B cell (primary cell): ENCODE results near the gene GALNT18. TPM values are rescaled to one million over a fixed set of nuclear protein-coding genes. Genes with fewer than 3 reads are reported as not detected.
"Not testable (repeated sequence)": the region's sequence is repeated elsewhere in the genome, so short reads cannot be mapped to it uniquely, and the experiment has no call there.

Source experiments
- ATAC-seq: fragments of 200-7000 bp; cut with Tn5 transposase; one replicate; pipeline ENCODE4 v1.10.0; 2021; ENCODE audit warnings: low read depth, mild to moderate bottlenecking, moderate number of reproducible peaks, moderate library complexity
- CTCF ChIA-PET: fragments of 350-600 bp; sonication (Branson Sonifier 250); formaldehyde crosslinking; loops from one replicate; lab custom pipeline; 2021; ENCODE audit warnings: antibody characterized with exemption, inconsistent platforms; lab: Charles Lee
- POLR2A ChIA-PET: fragments of 350-600 bp; sonication (Branson Sonifier 250); formaldehyde crosslinking; loops from one replicate; lab custom pipeline; 2021; ENCODE audit warnings: antibody characterized with exemption; lab: Charles Lee
- DNase-seq: peaks from one replicate; pipeline ENCODE4 v3.0.0; 2013
- H2AFZ ChIP-seq: 2 replicates; pipeline ENCODE4 v1.6.1; 2012; ENCODE audit warnings: mild to moderate bottlenecking, low read depth, low read length; ENCODE audit not compliant: insufficient read depth, poor library complexity, severe bottlenecking
- H3K27ac ChIP-seq, 2 donors: 1 replicate in 1 of 2; 2 replicates in 1 of 2; pipeline ENCODE4 v1.5.1; 2012 to 2013; ENCODE audit warnings: low read length in 2 of 2, mild to moderate bottlenecking in 2 of 2, moderate library complexity in 1 of 2
- H3K27me3 ChIP-seq, 4 experiments: fragments of 200-600 bp in 1 of 4; sonication (generic) in 1 of 4; replicated peaks in 1 of 4; 1 replicate in 2 of 4; 2 replicates in 2 of 4; pipeline versions ENCODE4 v1.6.1 to v1.7.0; 2013 to 2016; ENCODE audit warnings: low read length in 3 of 4, mild to moderate bottlenecking in 2 of 4, mixed read lengths in 1 of 4, moderate library complexity in 1 of 4; ENCODE audit not compliant: insufficient read depth in 4 of 4, control insufficient read depth in 3 of 4; ENCODE audit errors: control extremely low read depth in 1 of 4
- H3K36me3 ChIP-seq, 2 experiments: replicated peaks in 1 of 2; 1 replicate in 1 of 2; 2 replicates in 1 of 2; pipeline versions ENCODE4 v1.6.1 to v1.7.1; 2013; ENCODE audit warnings: low read length in 1 of 2; ENCODE audit not compliant: insufficient read depth in 2 of 2, control insufficient read depth in 1 of 2; ENCODE audit errors: control extremely low read depth in 1 of 2, extremely low read depth in 1 of 2
- H3K4me1 ChIP-seq, 2 donors: fragments of 200-600 bp in 1 of 2; sonication (generic) in 1 of 2; 1 replicate in 1 of 2; 2 replicates in 1 of 2; pipeline versions ENCODE4 v1.5.1 to v1.6.1; 2013 to 2017; ENCODE audit warnings: low read length in 2 of 2; ENCODE audit not compliant: control insufficient read depth in 2 of 2, insufficient read depth in 2 of 2
- H3K4me2 ChIP-seq: replicated peaks from 2 replicates; pipeline ENCODE3; 2012; ENCODE audit warnings: mild to moderate bottlenecking, low read depth, low read length; ENCODE audit not compliant: poor library complexity, severe bottlenecking
- H3K4me3 ChIP-seq, 5 experiments: fragments of 200-600 bp in 1 of 5; sonication (generic) in 1 of 5; 1 replicate in 3 of 5; 2 replicates in 2 of 5; pipeline versions ENCODE4 v1.5.1 to v1.7.0; 2011 to 2016; ENCODE audit warnings: low read length in 4 of 5, mild to moderate bottlenecking in 4 of 5, low read depth in 2 of 5, control low read depth in 1 of 5, moderate library complexity in 1 of 5; ENCODE audit not compliant: insufficient read depth in 1 of 5; ENCODE audit errors: control extremely low read depth in 1 of 5, extremely low read depth in 1 of 5
- H3K79me2 ChIP-seq: fragments of 200-600 bp; sonication (generic); one replicate; pipeline ENCODE4 v1.6.0; 2016; ENCODE audit warnings: low read length; ENCODE audit not compliant: control insufficient read depth, insufficient read depth
- H3K9ac ChIP-seq: fragments of 200-600 bp; sonication (generic); 2 replicates; pipeline ENCODE4 v1.6.1; 2017; ENCODE audit warnings: mild to moderate bottlenecking, low read length, moderate library complexity
- H3K9me3 ChIP-seq, 3 donors: one replicate each; pipeline versions ENCODE4 v1.6.1 to v1.7.1; 2013; ENCODE audit warnings: low read length in 2 of 3; ENCODE audit not compliant: control insufficient read depth in 2 of 3, insufficient read depth in 1 of 3; ENCODE audit errors: control extremely low read depth in 1 of 3
- H4K20me1 ChIP-seq: 2 replicates; pipeline ENCODE4 v1.6.0; 2012; ENCODE audit warnings: mild to moderate bottlenecking, low read length; ENCODE audit not compliant: insufficient read depth, control insufficient read depth, poor library complexity, severe bottlenecking
- H3K27ac Mint-ChIP-seq: one replicate; pipeline ENCODE4 v1.8.0; 2021; ENCODE audit warnings: mixed read lengths
- H3K27me3 Mint-ChIP-seq: one replicate; pipeline ENCODE4 v1.8.0; 2021; ENCODE audit warnings: mixed read lengths
- H3K4me1 Mint-ChIP-seq: one replicate; pipeline ENCODE4 v1.8.0; 2021; ENCODE audit warnings: mixed read lengths
- H3K4me3 Mint-ChIP-seq: one replicate; pipeline ENCODE4 v1.8.0; 2021; ENCODE audit warnings: mixed read lengths
- H3K9me3 Mint-ChIP-seq: one replicate; pipeline ENCODE4 v1.8.0; 2022; ENCODE audit warnings: mixed read lengths; ENCODE audit not compliant: insufficient read depth
- CTCF ChIP-seq: fragments of 200-600 bp; IDR thresholded peaks from one replicate; pipeline ENCODE4 v1.8.0; 2022; ENCODE audit warnings: antibody characterized with exemption, mild to moderate bottlenecking
- EZH2 ChIP-seq: IDR thresholded peaks from 2 replicates; pipeline ENCODE4 v1.6.1; 2012; ENCODE audit warnings: borderline replicate concordance, low read depth, mild to moderate bottlenecking, moderate library complexity, low read length; ENCODE audit not compliant: insufficient read depth, poor library complexity, severe bottlenecking
- WGBS: methylation state at CpG from one replicate; pipeline ENCODE4 v1.1.5; 2013; ENCODE audit warnings: missing lambda C conversion rate; ENCODE audit not compliant: insufficient coverage; 5-methylcytosine and 5-hydroxymethylcytosine counted together
- intact Hi-C: fragments of 100-400 bp; cut with micrococcal nuclease; formaldehyde crosslinking; loops from one replicate; pipeline ENCODE4 v1.10.0; 2022
- polyA plus RNA-seq: library from polyadenylated mRNA; depleted of rRNA; stranded (reverse); fragments of >200 nt; gene quantifications from 2 replicates; pipeline ENCODE4 v1.2.3, GENCODE V29; 2012
- total RNA-seq, 2 donors: library from RNA; stranded (reverse); fragments of 120-200 nt in 1 of 2; gene quantifications; 1 replicate in 1 of 2; 2 replicates in 1 of 2; pipeline versions ENCODE4 v1.2.3 to v1.2.4, GENCODE V29; 2013 to 2022

Gene GALNT18
- total and polyA plus RNA-seq, 2 donors (not counting 1 experiment from before 2014, with no cell fraction given), result not detected

- Histone ChIP-seq H3K9me3 (no peaks in the 10 kb centered on the region), H3K36me3 (no peaks in the 10 kb centered on the region), H3K4me2 (no peak overlapping the region), H3K4me1 (no peaks in the 10 kb centered on the region), H3K4me3 (no peak overlapping the region), H3K79me2 (no peaks in the 10 kb centered on the region), H3K9ac (no peak overlapping the region), H3K27ac (no peak overlapping the region), H4K20me1 (no peaks in the 10 kb centered on the region), H2AFZ (no peak overlapping the region), H3K27me3 (peaks cover 0 to 3% (median 2%) of the 10 kb centered on the region in 4 experiments)
- no peak overlapping the region for H3K4me3 Mint-ChIP-seq
- peaks cover 18% of the 10 kb centered on the region for H3K27me3 Mint-ChIP-seq
- H3K27ac Mint-ChIP-seq, result no peak overlapping the region
- WGBS, result 81% methylated on average over 9 of the region's 9 CpGs
- ChIA-PET POLR2A (no interaction called here), CTCF (no interaction called here)
- ATAC-seq (no peak), DNase-seq (no peak)
- TF ChIP-seq CTCF (no peak), EZH2 (no peak)
- intact Hi-C loops, result no loop called here
- no peaks in the 10 kb centered on the region for H3K4me1 Mint-ChIP-seq
- H3K9me3 Mint-ChIP-seq, result no peaks in the 10 kb centered on the region
Measured at GRCh38 chr11:11356842-11357241, 265.0 kb downstream of the GALNT18 start.

GRCh38 chr11:11352878-11353277 lies 268.9 kb downstream of the GALNT18 start, which contains the start of gene CSNK2A3:
Gene CSNK2A3, minus strand, starts transcription at chr11:11353250. Its CDS starts 131 bp downstream, at chr11:11353119.
- ATAC-seq, H3K9me3 ChIP-seq, H3K4me3 Mint-ChIP-seq, H3K27ac Mint-ChIP-seq, H3K9ac ChIP-seq, H3K9me3 Mint-ChIP-seq, intact Hi-C loops, H3K79me2 ChIP-seq, H3K27me3 ChIP-seq, H3K4me3 ChIP-seq, CTCF ChIA-PET, DNase-seq, H3K27ac ChIP-seq, H4K20me1 ChIP-seq, H3K4me2 ChIP-seq, H3K4me1 ChIP-seq, H2AFZ ChIP-seq, H3K36me3 ChIP-seq, POLR2A ChIA-PET, H3K4me1 Mint-ChIP-seq: not testable (repeated sequence)
- 93% methylated on average over 3 of the region's 11 CpGs for WGBS
- H3K27me3 Mint-ChIP-seq, result peaks cover 15% of the 10 kb centered on the region

GRCh38 chr11:11351851-11352250 lies 270.0 kb downstream of the GALNT18 start:
- H3K27ac Mint-ChIP-seq, H3K27me3 ChIP-seq, H3K4me1 Mint-ChIP-seq, ATAC-seq, H4K20me1 ChIP-seq, POLR2A ChIA-PET, H2AFZ ChIP-seq, H3K9ac ChIP-seq, H3K4me3 ChIP-seq, H3K36me3 ChIP-seq, H3K4me1 ChIP-seq, intact Hi-C loops, H3K79me2 ChIP-seq, H3K4me3 Mint-ChIP-seq, H3K27ac ChIP-seq, CTCF ChIA-PET, H3K4me2 ChIP-seq, DNase-seq, H3K9me3 Mint-ChIP-seq, H3K9me3 ChIP-seq: not testable (repeated sequence)
- H3K27me3 Mint-ChIP-seq, result peaks cover 11% of the 10 kb centered on the region
- 80% methylated on average over 8 of the region's 10 CpGs for WGBS
